ENCODE results near the gene RAD23B. TPM values are rescaled to one million over a fixed set of nuclear protein-coding genes. Genes with fewer than 3 reads are reported as not detected.
A peak's percentile ranks its signal among the peaks of the same experiment; 100 is the strongest.

The RAD23B gene
- total and polyA plus RNA-seq, 2 of the 13 experiments (the other 11 are each of a cell fraction or from before 2014, with no cell fraction given), result 133 to 156 TPM

GRCh38 chr9:107367727-107368502 is 84.8 kb downstream of the RAD23B start (continued):
- TF ChIP-seq ARID5B (CRISPR knock-in tag; IDR thresholded peaks at IDR 0.05) (peak; percentile 70), ZNF772 (CRISPR knock-in tag; IDR thresholded peaks at IDR 0.05) (peak; percentile 14; the same call in 1 of the 2 replicates), HINFP (CRISPR knock-in tag; IDR thresholded peaks at IDR 0.05; ENCODE audit: low read depth) (no peak), YEATS2 (CRISPR knock-in tag; IDR thresholded peaks at IDR 0.05; ENCODE audit: borderline replicate concordance) (no peak), TEF (CRISPR knock-in tag; IDR thresholded peaks at IDR 0.05) (no peak), DRAP1 (CRISPR knock-in tag; IDR thresholded peaks at IDR 0.05) (no peak; the same call in 1 of the 2 replicates), MED1 (CRISPR knock-in tag; IDR thresholded peaks at IDR 0.05) (no peak), ZNF674 (CRISPR knock-in tag; IDR thresholded peaks at IDR 0.05; ENCODE audit: low read depth) (no peak), ZNF790 (CRISPR knock-in tag; IDR thresholded peaks at IDR 0.05; ENCODE audit: borderline replicate concordance) (no peak), ZNF614 (CRISPR knock-in tag; IDR thresholded peaks at IDR 0.05; ENCODE audit: borderline replicate concordance) (no peak), SRSF1 (optimal IDR thresholded peaks at IDR 0.05; ENCODE audit: low read depth, low read length) (no peak), NFYC (CRISPR knock-in tag; IDR thresholded peaks at IDR 0.05) (no peak), KAT7 (CRISPR knock-in tag; IDR thresholded peaks at IDR 0.05; ENCODE audit: borderline replicate concordance) (no peak), ZNF607 (CRISPR knock-in tag; IDR thresholded peaks at IDR 0.05; ENCODE audit: borderline replicate concordance) (0 out of 2 replicates have a peak, but pooled peaks have one; percentile 39), KAT8 (CRISPR knock-in tag; IDR thresholded peaks at IDR 0.05) (no peak), ZNF567 (CRISPR knock-in tag; IDR thresholded peaks at IDR 0.05; ENCODE audit: borderline replicate concordance) (no peak), NFRKB (IDR thresholded peaks at IDR 0.05) (no peak), BCL3 (CRISPR knock-in tag; IDR thresholded peaks at IDR 0.05) (no peak), ISX (CRISPR knock-in tag; conservative IDR thresholded peaks at IDR 0.05) (no peak), ZNF770 (CRISPR knock-in tag; IDR thresholded peaks at IDR 0.05) (no peak)

Measured in HepG2 (cell line).